Stomach (tissue), 9 donors: ENCODE data around the gene SLC38A7. TPM values are rescaled to one million over a fixed set of nuclear protein-coding genes. Genes with fewer than 3 reads are reported as not detected.
A peak's percentile ranks its signal among the peaks of the same experiment; 100 is the strongest.

Source experiments
- DNase-seq, 2 donors: peaks; one replicate each; pipeline versions ENCODE4 v3.0.0 to v3.0.0-alpha.2; 2013 to 2019
- H3K27ac ChIP-seq, 5 donors: fragments of 200-600 bp in 4 of 5; sonication (generic) in 4 of 5; one replicate each; pipeline ENCODE4 v1.5.1; 2013 to 2019; ENCODE audit warnings: mild to moderate bottlenecking in 1 of 5, moderate library complexity in 1 of 5
- H3K27me3 ChIP-seq, 3 donors: fragments of 200-600 bp; sonication (generic); one replicate each; pipeline ENCODE4 v1.5.1; 2017 to 2019; ENCODE audit warnings: mixed run types in 1 of 3
- H3K36me3 ChIP-seq, 4 donors: fragments of 200-600 bp; sonication (generic); 1 replicate in 3 of 4; 2 replicates in 1 of 4; pipeline ENCODE4 v1.5.1; 2016 to 2019
- H3K4me1 ChIP-seq, 4 donors: fragments of 200-600 bp; sonication (generic); one replicate each; pipeline ENCODE4 v1.5.1; 2016 to 2019
- H3K4me3 ChIP-seq, 4 donors: fragments of 200-600 bp; sonication (generic) in 3 of 4; one replicate each; pipeline ENCODE4 v1.5.1; 2016 to 2019; ENCODE audit warnings: mild to moderate bottlenecking in 1 of 4
- H3K9me3 ChIP-seq, 4 donors: fragments of 200-600 bp; sonication (generic); one replicate each; pipeline ENCODE4 v1.5.1; 2016 to 2019
- CTCF ChIP-seq, 7 experiments: fragments of 450-650 bp in 4 of 7; fragments of 200-600 bp in 3 of 7; sonication (generic) in 3 of 7; IDR thresholded peaks; one replicate each; pipeline ENCODE4 v1.5.1; 2016 to 2019; ENCODE audit warnings: antibody characterized with exemption in 7 of 7, control low read depth in 2 of 7, mild to moderate bottlenecking in 1 of 7
- EP300 ChIP-seq: sonication (generic); formaldehyde crosslinking; IDR thresholded peaks from one replicate; pipeline ENCODE4 v1.6.1; 2017; ENCODE audit warnings: antibody characterized with exemption
- POLR2A ChIP-seq, 4 donors: fragments of 450-650 bp; IDR thresholded peaks; one replicate each; pipeline ENCODE4 v1.6.1; 2016; ENCODE audit warnings: antibody characterized with exemption in 4 of 4, control low read depth in 2 of 4, mild to moderate bottlenecking in 1 of 4, moderate library complexity in 1 of 4
- POLR2AphosphoS5 ChIP-seq, 3 donors: sonication (generic); formaldehyde crosslinking; IDR thresholded peaks; one replicate each; pipeline ENCODE4 v1.6.1; 2016; ENCODE audit warnings: antibody characterized with exemption in 3 of 3
- WGBS, 5 donors: extraction: QIAGEN DNeasy Blood & Tissue Kit in 3 of 5; methylation state at CpG; one replicate each; pipeline versions ENCODE4 v1.1.5 to v1.1.7; 2013 to 2018; 5-methylcytosine and 5-hydroxymethylcytosine counted together
- intact Hi-C: fragments of 100-400 bp; cut with DNase I; formaldehyde crosslinking; loops from one replicate; pipeline ENCODE4 v1.15.1; 2023; ENCODE audit warnings: low total_unique reads
- polyA plus RNA-seq, 3 donors: library from polyadenylated mRNA; stranded (reverse); fragments of 200-250 nt; gene quantifications; one replicate each; pipeline ENCODE4 v1.2.3, GENCODE V29; 2013
- total RNA-seq, 5 donors: library from RNA; depleted of rRNA; stranded (reverse); fragments of >200 nt; gene quantifications; one replicate each; pipeline versions ENCODE4 v1.1.0 to v1.2.3, GENCODE V29; 2014 to 2016
- donor health status: healthy with polysubstance abuse.
- donor health status: Bipolar disorder and iron deficiency.
- donor health status: healthy.

SLC38A7 gene
- total and polyA plus RNA-seq, 8 donors, result 0.87 to 35.6 (median 6.0) TPM

- Histone ChIP-seq H3K27ac (no peak overlapping the region), H3K36me3 (no peaks in the 10 kb centered on the region), H3K9me3 (no peaks in the 10 kb centered on the region), H3K27me3 (no peaks in the 10 kb centered on the region), H3K4me3 (no peak overlapping the region), H3K4me1 (peaks cover 0 to 9% (median 2%) of the 10 kb centered on the region in 4 donors)
- 47 to 66% (median 59%) methylated on average over 3 of the region's 3 CpGs for WGBS, 5 donors
- DNase-seq, result peak in 1 of 2 donors; percentile 27
- intact Hi-C loops, result no loop called here
- TF ChIP-seq POLR2AphosphoS5 (IDR thresholded peaks at IDR 0.05), result no peak
- no peak for TF ChIP-seq CTCF (IDR thresholded peaks at IDR 0.05)
- no peak for TF ChIP-seq POLR2A (IDR thresholded peaks at IDR 0.05)
- no peak for TF ChIP-seq EP300
Observed at GRCh38 chr16:58634265-58634802, 50.2 kb downstream of the SLC38A7 start.

GRCh38 chr16:58629733-58630640 is 54.6 kb downstream of the SLC38A7 start, which contains the start of gene CNOT1:
Gene CNOT1, minus strand, starts transcription at chr16:58629826. Its CDS starts 30,489 bp downstream, at chr16:58599337.
- peak; percentile 98 to 99 for DNase-seq
- Histone ChIP-seq H3K4me1 (peaks cover 9 to 41% (median 30%) of the 10 kb centered on the region in 4 donors), H3K36me3 (peaks cover 0 to 7% (median 5%) of the 10 kb centered on the region in 4 donors), H3K27ac (peak within 1 kb of the TSS; percentile 95 to 99 (median 98)), H3K27me3 (no peaks in the 10 kb centered on the region), H3K9me3 (no peaks in the 10 kb centered on the region), H3K4me3 (peak within 1 kb of the TSS; percentile 77 to 99 (median 90))
- intact Hi-C loops, result no loop called here
- peak; percentile 85 to 92 (median 92) for TF ChIP-seq POLR2AphosphoS5 (IDR thresholded peaks at IDR 0.05)
- no peak for TF ChIP-seq EP300
- TF ChIP-seq CTCF (IDR thresholded peaks at IDR 0.05), result no peak
- peak in 2 of 4 donors; percentile 56 to 64 for TF ChIP-seq POLR2A (IDR thresholded peaks at IDR 0.05)
- 0 to 1% (median 0%) methylated on average over 43 to 61 of the region's 61 CpGs for WGBS, 5 donors

- H3K4me1 ChIP-seq, result peaks cover 9 to 49% (median 34%) of the 10 kb centered on the region in 4 donors
- H3K9me3 ChIP-seq, result no peaks in the 10 kb centered on the region
- DNase-seq, result peak; percentile 64 to 74
- no peaks in the 10 kb centered on the region for H3K27me3 ChIP-seq
- peaks cover 7 to 16% (median 14%) of the 10 kb centered on the region in 4 donors for H3K36me3 ChIP-seq
- WGBS, 5 donors, result 0 to 1% (median 1%) methylated on average over 37 to 53 of the region's 53 CpGs
- peak overlapping the region; percentile 77 to 99 (median 90) for H3K4me3 ChIP-seq
- TF ChIP-seq POLR2AphosphoS5 (IDR thresholded peaks at IDR 0.05) (no peak), CTCF (IDR thresholded peaks at IDR 0.05) (no peak), EP300 (no peak), POLR2A (IDR thresholded peaks at IDR 0.05) (no peak)
- H3K27ac ChIP-seq, result peak overlapping the region; percentile 92 to 99 (median 98)
- intact Hi-C loops, result no loop called here
Observed at GRCh38 chr16:58628845-58629732, 55.5 kb downstream of the SLC38A7 start.

GRCh38 chr16:58624209-58624608 is 60.4 kb downstream of the SLC38A7 start:
- Histone ChIP-seq H3K27me3 (no peaks in the 10 kb centered on the region), H3K9me3 (no peaks in the 10 kb centered on the region), H3K4me3 (no peak overlapping the region), H3K36me3 (peaks cover 28 to 65% (median 59%) of the 10 kb centered on the region in 4 donors), H3K27ac (no peak overlapping the region), H3K4me1 (peaks cover 9 to 53% (median 32%) of the 10 kb centered on the region in 4 donors)
- 77 to 92% (median 86%) methylated on average over 7 of the region's 7 CpGs for WGBS, 5 donors
- no peak for DNase-seq
- intact Hi-C loops, result no loop called here
- TF ChIP-seq POLR2AphosphoS5 (IDR thresholded peaks at IDR 0.05), result no peak
- no peak for TF ChIP-seq CTCF (IDR thresholded peaks at IDR 0.05)
- TF ChIP-seq EP300, result no peak
- TF ChIP-seq POLR2A (IDR thresholded peaks at IDR 0.05), result no peak
